ENCODE results near the gene AFAP1.

AFAP1 gene, protein sequence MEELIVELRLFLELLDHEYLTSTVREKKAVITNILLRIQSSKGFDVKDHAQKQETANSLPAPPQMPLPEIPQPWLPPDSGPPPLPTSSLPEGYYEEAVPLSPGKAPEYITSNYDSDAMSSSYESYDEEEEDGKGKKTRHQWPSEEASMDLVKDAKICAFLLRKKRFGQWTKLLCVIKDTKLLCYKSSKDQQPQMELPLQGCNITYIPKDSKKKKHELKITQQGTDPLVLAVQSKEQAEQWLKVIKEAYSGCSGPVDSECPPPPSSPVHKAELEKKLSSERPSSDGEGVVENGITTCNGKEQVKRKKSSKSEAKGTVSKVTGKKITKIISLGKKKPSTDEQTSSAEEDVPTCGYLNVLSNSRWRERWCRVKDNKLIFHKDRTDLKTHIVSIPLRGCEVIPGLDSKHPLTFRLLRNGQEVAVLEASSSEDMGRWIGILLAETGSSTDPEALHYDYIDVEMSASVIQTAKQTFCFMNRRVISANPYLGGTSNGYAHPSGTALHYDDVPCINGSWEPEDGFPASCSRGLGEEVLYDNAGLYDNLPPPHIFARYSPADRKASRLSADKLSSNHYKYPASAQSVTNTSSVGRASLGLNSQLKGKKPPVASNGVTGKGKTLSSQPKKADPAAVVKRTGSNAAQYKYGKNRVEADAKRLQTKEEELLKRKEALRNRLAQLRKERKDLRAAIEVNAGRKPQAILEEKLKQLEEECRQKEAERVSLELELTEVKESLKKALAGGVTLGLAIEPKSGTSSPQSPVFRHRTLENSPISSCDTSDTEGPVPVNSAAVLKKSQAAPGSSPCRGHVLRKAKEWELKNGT

GRCh38 chr4:7939377-7940108 is at the start of gene AFAP1:
TSS of gene AFAP1 (minus strand) at chr4:7939861. CDS start at chr4:7872078, 67,783 bp downstream.
- DNase-seq = peak; percentile 88

- DNase-seq = no peak
Measured at GRCh38 chr4:7988437-7988836, 48.8 kb upstream of the AFAP1 start.

DNA sequence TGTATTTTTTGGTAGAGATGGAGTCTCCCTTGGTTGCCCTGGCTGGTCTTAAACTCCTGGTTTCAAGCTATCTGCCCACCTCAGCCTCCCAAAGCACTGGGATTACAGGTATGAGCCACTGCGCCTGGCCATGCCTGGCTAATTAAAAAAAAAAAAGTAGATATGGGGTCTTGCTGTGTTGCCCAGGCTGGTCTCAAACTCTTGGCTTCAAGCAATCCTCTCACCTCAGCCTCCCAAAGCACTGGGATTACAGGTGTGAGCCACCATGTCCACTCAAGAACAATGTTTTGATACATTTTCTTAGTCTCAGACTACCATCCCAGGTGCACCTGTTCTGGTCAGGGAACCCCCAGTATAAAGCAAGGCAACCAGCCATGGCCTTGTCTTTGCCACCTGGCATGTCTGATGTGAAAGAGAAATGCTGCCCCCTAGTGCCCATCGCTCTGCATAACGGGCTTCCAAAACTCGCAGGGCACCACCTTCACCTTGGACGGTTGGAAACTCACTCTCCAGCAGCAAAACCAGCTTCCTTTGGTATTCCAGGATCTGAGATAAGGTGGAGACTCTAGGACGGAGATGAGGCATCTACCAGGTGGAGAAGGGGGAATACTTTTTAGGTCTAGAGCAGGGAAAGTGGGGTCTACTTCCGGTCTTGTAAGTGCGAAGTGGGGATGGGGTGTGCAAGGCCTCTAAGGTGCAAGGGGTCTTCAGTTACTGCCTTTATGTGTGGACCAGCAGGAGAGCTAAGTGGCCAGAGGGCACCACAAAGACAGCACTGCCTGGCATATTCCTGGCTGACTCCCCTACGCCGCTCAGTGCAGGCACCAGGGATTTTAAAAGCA is 47.7 kb upstream of the AFAP1 start:
- DNase-seq = peak; percentile 60

DNA sequence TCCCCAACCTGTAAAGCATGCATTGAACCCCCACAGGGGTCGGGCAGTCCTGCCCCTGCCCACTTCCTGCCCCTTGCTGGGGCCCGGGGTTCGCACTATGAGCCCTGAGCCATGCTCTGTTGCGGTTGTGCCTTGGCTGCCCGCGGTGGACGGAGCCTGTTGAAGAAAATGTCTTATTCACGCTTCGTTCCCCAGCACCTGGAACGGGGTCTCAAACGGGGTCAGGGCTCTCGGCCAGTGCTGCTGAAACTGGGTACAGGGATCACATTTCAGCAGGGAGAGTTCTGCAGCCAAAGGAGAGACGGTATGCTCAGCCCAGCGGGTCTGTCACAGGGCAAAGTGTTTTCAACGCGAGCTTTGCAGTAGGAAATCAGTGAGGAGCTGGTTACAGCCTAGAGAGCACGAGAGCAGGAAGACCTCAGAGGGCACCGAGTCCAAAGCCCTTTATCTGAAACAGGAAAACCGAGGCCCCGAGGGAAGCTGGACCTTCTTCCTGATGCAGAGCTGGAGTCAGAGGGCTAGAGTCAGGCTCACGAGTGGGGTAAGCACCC is 46.3 kb upstream of the AFAP1 start:
- DNase-seq = no peak

DNA sequence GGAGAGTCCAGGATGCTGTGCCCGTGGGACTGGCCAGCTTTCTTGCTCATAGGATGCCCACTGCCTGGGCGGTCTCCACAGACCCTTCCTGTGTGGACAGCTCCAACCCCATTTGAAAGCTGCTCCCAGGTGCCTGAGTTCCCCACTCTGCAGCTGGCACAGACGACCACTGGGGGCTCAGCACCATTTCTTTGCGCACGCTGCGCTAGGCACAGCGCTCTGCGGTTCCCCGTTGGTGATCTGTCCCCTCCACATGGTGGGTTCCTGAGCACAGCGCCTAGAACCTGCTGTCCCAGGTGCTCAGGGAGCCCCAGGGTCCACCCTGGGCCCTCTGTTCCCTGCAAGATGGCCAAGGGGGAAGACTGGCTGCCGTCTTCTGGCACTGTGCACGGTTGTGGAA is 45.4 kb upstream of the AFAP1 start:
- no peak for DNase-seq

DNA sequence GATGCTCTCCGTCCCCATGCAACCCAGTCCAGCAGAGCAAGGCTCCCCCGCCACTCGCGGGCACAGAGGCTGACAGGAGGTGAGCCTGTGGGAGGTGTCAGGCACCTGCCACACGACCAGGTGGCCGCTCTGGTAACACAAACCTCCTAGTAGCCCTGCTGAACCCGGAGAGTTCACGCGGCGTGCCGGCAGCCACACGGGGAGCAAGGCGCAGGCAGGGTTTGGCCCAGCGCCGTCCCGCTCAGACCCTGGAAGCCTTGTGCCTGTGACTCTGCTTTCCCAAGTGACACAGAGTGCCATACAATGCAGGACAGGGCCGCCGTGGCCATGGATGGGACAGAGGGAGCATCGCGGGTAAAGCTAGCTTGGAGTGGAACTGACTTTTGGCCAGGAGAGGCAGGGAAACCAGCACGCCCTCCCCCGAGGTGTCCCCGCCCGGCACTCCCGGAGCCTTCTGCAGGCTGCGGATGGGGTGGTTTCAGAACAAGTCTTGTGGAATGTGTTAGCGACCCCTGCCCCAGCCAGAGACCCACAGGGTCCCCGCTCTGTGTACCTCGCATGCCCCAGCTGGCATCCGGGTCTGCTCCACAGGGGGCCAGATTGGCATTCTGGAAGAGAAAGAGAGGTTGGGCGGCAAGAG is 44.7 kb upstream of the AFAP1 start:
- DNase-seq = no peak

- no peak for DNase-seq
Measured at GRCh38 chr4:7983296-7983695, 43.6 kb upstream of the AFAP1 start.

- DNase-seq = no peak
Measured at GRCh38 chr4:7981738-7982394, 42.2 kb upstream of the AFAP1 start.

DNA sequence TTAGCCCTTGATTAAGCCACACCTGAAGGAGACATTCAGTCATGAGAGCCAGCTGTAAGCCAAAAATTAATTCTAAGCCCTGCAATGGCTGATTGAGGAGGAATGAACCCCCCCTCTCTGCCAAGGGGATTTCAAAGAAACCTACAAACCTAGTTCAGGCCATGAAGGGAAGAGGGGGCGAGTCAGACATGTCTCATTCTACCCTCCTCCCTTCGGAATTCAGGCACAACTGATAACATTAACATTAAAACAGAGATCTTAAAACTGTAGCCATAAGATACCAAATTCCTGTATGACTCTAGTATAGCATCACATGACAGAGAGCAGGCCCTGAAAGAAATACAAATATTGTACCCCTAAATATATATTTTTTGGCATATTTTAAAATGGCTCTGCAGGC is 40.4 kb upstream of the AFAP1 start:
- no peak for DNase-seq

DNA sequence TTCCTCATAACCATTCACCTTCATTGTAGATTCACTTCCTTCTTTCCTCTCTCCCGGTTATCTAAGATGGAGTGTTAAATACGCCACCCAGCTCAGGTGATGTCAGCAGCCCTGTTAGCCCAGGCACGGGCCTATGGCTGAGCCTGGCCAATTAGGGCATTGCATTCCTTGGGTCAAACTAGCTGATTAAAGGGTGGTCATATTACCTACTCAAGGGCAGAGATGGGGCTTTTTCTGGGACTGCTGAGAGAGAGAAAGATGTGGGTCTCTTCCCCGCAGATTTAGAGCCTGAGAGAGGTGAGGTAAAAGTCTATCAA is 39.9 kb upstream of the AFAP1 start:
- no peak for DNase-seq

- no peak for DNase-seq
Measured at GRCh38 chr4:7978907-7979651, 39.4 kb upstream of the AFAP1 start.

- peak; percentile 10 for DNase-seq
Measured at GRCh38 chr4:7978489-7978888, 38.8 kb upstream of the AFAP1 start.

DNA sequence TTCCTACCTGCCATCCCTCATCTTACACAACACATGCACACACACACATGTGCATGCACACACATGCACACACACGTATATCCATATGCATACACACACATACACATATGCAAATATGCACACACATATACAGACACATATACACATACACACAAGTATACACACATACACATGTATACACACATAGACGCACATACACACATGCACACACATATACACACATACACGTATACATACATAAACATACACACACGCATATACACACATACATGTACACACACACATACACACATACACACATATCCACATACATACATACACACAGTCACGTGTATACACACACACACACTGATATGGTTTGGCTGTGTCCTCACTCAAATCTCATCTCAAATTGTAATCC is 37.0 kb upstream of the AFAP1 start:
- no peak for DNase-seq

DNA sequence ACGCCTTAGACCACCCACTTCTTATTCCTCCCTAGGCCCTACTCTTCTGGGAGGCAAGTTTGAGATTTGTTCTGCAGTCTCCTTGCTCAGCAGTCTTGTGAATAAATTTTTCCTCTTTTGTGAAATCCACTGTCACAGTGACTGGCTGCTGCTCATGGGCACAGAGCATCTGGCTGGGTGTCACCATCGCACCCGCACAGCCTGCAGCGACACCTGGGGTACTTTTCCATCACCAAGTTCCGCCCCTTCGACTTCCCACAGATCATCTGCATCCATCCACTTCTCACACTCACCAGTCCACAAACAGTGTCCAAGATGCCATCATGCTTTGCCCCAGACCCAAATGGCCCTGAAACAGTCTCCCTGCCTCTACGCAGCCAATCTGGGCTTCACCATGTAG is 36.4 kb upstream of the AFAP1 start:
- DNase-seq = no peak

DNA sequence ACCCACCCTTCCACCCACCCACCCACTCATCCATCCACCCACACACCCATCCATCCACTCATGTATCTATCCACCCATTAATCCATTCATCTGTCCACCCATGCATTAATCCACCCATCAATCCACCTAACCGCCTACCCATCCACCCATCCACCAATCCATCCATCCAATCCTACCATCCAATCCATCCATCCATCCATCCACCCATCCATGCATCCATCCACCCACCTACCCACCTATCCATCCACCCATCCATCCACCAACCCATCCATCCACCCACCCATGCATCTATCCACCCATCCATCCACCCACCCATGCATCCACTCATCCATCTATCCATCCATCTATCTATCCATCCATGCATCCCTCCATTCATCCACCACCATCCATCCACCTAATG is 34.8 kb upstream of the AFAP1 start:
- no peak for DNase-seq

DNA sequence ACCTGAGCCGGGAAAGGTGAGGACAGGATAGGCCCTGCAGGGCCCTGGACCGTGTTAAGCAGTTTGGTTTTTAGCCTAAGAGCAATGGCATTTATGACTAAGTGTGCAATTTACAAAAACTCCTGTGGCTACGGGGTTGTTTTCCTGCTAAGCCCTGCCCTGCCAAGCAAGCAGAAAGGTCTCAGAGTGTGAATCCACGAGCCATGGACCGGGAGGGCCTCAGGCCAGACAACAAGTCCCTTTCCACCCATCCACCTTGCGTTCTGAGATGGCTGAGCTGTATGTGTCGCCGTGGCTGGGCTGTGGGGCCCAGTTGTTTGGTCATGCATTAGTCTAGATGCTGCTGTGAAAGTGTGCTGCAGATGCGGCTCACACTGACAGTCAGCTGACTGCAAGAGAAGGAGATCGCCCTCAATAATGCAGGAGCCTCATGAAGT is 33.9 kb upstream of the AFAP1 start:
- DNase-seq = no peak

GRCh38 chr4:7971881-7972500 is 32.3 kb upstream of the AFAP1 start:
- DNase-seq = no peak

DNA sequence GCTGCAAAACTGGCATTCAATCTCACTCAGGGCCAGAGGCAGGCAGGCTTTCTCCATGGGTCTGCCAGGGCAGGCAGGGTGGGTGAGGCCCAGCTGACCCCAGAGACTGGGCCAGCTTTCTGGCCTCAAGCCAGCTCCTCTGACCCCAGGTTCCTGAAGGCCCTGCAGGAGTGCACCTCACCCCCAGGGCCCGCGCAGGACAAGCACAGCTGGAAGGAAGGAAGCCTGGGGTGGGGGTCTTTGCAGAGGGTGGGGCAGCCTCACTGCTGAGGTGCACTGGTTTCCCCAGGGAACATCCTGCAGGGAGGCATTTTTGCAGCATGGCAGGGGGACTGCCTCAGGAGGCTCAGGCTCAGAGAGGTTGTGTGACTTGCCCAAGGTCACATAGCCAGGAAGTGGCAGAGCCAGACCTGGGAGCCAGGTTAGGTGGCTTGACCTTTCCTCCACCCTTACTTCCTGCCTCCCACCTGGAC is 31.5 kb upstream of the AFAP1 start:
- no peak for DNase-seq

DNA sequence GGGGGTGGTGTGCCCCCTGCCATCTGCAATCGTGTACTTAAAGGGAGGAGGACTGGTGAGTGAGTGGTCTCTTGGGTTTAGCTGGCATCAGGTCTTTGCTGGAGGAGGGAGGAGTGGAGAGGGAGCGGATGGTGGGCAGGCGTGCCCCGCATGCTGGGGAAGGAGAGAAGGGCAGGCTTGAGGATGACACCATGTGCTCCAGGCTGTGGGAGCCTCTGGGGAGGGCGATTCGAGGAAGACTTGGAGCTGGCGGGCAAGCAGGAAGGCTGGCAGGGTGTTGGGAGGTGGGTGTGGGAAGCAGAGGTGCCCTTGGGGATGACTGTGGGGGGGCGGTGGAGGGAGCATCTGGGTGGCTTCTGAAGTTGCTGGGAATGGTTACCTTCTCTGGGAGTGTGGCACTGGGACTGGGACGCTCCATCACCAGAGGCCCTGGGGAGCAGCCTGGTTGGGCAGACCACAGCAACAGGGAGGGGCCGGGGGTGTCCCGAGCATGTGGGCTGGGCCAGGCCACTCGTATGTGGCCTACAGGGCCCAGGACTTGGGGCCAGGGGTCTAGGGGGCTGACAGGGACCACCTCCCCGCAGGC is 30.8 kb upstream of the AFAP1 start:
- DNase-seq = no peak

All from CD4-positive, alpha-beta T cell treated with Interleukin-15 for 1 hour (primary cell).